H4 (cell line): ENCODE measurements around the gene LNX2. TPM values are rescaled to one million over a fixed set of nuclear protein-coding genes. Genes with fewer than 3 reads are reported as not detected.
"Not testable (repeated sequence)": the region's sequence is repeated elsewhere in the genome, so short reads cannot be mapped to it uniquely, and the experiment has no call there.

Source experiments
- DNase-seq: peaks from one replicate; pipeline ENCODE4 v3.0.0-alpha.2; 2015; ENCODE audit warnings: low spot score
- total RNA-seq: library from RNA; depleted of rRNA; stranded (reverse); fragments of >200 nt; shearing (Covaris generic); gene quantifications from 2 replicates; pipeline ENCODE4 v1.2.3, GENCODE V29; 2014

LNX2 gene
- total RNA-seq, 1 experiment from 2014 or later = 6.5 TPM

GRCh38 chr13:27637289-27637626 is 16.9 kb upstream of the LNX2 start:
- no peak for DNase-seq

- no peak for DNase-seq
Measured at GRCh38 chr13:27636589-27637288, 16.4 kb upstream of the LNX2 start.

GRCh38 chr13:27635266-27635665 is 14.9 kb upstream of the LNX2 start:
- DNase-seq = no peak

- no peak for DNase-seq
Measured at GRCh38 chr13:27634791-27635190, 14.5 kb upstream of the LNX2 start.

- no peak for DNase-seq
Measured at GRCh38 chr13:27634231-27634630, 13.9 kb upstream of the LNX2 start.

- DNase-seq = no peak
Measured at GRCh38 chr13:27632648-27633047, 12.3 kb upstream of the LNX2 start.

GRCh38 chr13:27632214-27632613 is 11.9 kb upstream of the LNX2 start:
- no peak for DNase-seq

GRCh38 chr13:27631665-27632064 is 11.3 kb upstream of the LNX2 start:
- no peak for DNase-seq

GRCh38 chr13:27631156-27631555 is 10.8 kb upstream of the LNX2 start:
- DNase-seq = no peak

GRCh38 chr13:27628766-27629165 is 8.4 kb upstream of the LNX2 start:
- DNase-seq = not testable (repeated sequence)

GRCh38 chr13:27628081-27628480 is 7.8 kb upstream of the LNX2 start:
- no peak for DNase-seq

- no peak for DNase-seq
Measured at GRCh38 chr13:27627380-27627779, 7.1 kb upstream of the LNX2 start.

- no peak for DNase-seq
Measured at GRCh38 chr13:27625839-27626238, 5.5 kb upstream of the LNX2 start.

- no peak for DNase-seq
Measured at GRCh38 chr13:27624071-27624470, 3.7 kb upstream of the LNX2 start.

- no peak for DNase-seq
Measured at GRCh38 chr13:27622881-27623280, 2.6 kb upstream of the LNX2 start.

- DNase-seq = no peak
Measured at GRCh38 chr13:27622102-27622820, 1.9 kb upstream of the LNX2 start.

- peak; percentile 62 for DNase-seq
Measured at GRCh38 chr13:27621366-27622101, 1.2 kb upstream of the LNX2 start, which contains the start of gene POLR1D. Gene POLR1D, plus strand, starts transcription at chr13:27621892. Its CDS starts 92 bp downstream, at chr13:27621984.

- DNase-seq = no peak
Measured at GRCh38 chr13:27621116-27621365, 712 bp upstream of the LNX2 start.

GRCh38 chr13:27619728-27620376 is 477 bp downstream of the LNX2 start:
- DNase-seq = no peak

- no peak for DNase-seq
Measured at GRCh38 chr13:27619093-27619727, 1.1 kb downstream of the LNX2 start.

- DNase-seq = no peak
Measured at GRCh38 chr13:27617881-27618321, 2.4 kb downstream of the LNX2 start.

- DNase-seq = no peak
Measured at GRCh38 chr13:27613628-27614027, 6.7 kb downstream of the LNX2 start.
